Gastrocnemius medialis (tissue), 4 donors: ENCODE results near the gene RPS6KA1. TPM values are rescaled to one million over a fixed set of nuclear protein-coding genes. Genes with fewer than 3 reads are reported as not detected.

Source experiments
- ATAC-seq, 2 donors: fragments of 150-250 bp; one replicate each; pipeline ENCODE4 v1.9.1; 2016
- DNase-seq, 2 donors: peaks; one replicate each; pipeline ENCODE4 v3.0.0-alpha.2; 2019
- H3K27ac ChIP-seq, 4 donors: fragments of 200-600 bp; sonication (generic); 1 replicate in 1 of 4; 2 replicates in 3 of 4; pipeline ENCODE4 v1.5.1; 2016 to 2018; ENCODE audit warnings: mild to moderate bottlenecking in 2 of 4, moderate library complexity in 1 of 4
- H3K27me3 ChIP-seq, 3 donors: fragments of 200-600 bp; sonication (generic) in 2 of 3; 1 replicate in 1 of 3; 2 replicates in 2 of 3; pipeline versions ENCODE4 v1.5.1 to v1.6.0; 2016 to 2019; ENCODE audit warnings: mild to moderate bottlenecking in 1 of 3, moderate library complexity in 1 of 3
- H3K36me3 ChIP-seq, 2 donors: fragments of 200-600 bp; sonication (generic) in 1 of 2; one replicate each; pipeline ENCODE4 v1.5.1; 2017 to 2018
- H3K4me1 ChIP-seq, 2 donors: fragments of 200-600 bp; sonication (generic) in 1 of 2; one replicate each; pipeline ENCODE4 v1.5.1; 2016 to 2017; ENCODE audit warnings: mild to moderate bottlenecking in 2 of 2
- H3K4me3 ChIP-seq, 4 donors: fragments of 200-600 bp; sonication (generic) in 3 of 4; 1 replicate in 1 of 4; 2 replicates in 3 of 4; pipeline ENCODE4 v1.5.1; 2016 to 2019; ENCODE audit warnings: mild to moderate bottlenecking in 2 of 4
- H3K9me3 ChIP-seq, 3 donors: fragments of 200-600 bp; sonication (generic) in 2 of 3; 1 replicate in 1 of 3; 2 replicates in 2 of 3; pipeline ENCODE4 v1.5.1; 2016 to 2019
- CTCF ChIP-seq, 5 experiments: fragments of 450-650 bp in 3 of 5; fragments of 200-600 bp in 2 of 5; sonication (generic) in 2 of 5; IDR thresholded peaks in 4 of 5; conservative IDR thresholded peaks in 1 of 5; 1 replicate in 4 of 5; 2 replicates in 1 of 5; pipeline ENCODE4 v1.5.1; 2016 to 2019; ENCODE audit warnings: antibody characterized with exemption in 5 of 5, mild to moderate bottlenecking in 3 of 5, moderate library complexity in 3 of 5
- POLR2A ChIP-seq, 2 donors: fragments of 450-650 bp; IDR thresholded peaks; one replicate each; pipeline ENCODE4 v1.6.1; 2017; ENCODE audit warnings: antibody characterized with exemption in 2 of 2, mild to moderate bottlenecking in 2 of 2, moderate library complexity in 2 of 2
- in situ Hi-C, 4 donors: fragments of 200-750 bp; cut with MboI; loops; one replicate each; pipeline versions ENCODE4 v1.15.0 to v1.8.0; 2017; ENCODE audit warnings: low sequenced_read_pairs in 4 of 4
- intact Hi-C: fragments of 100-400 bp; cut with DNase I; formaldehyde crosslinking; loops from one replicate; pipeline ENCODE4 v1.15.1; 2023; ENCODE audit warnings: low total_unique reads
- total RNA-seq, 4 donors: library from RNA; depleted of rRNA; stranded (reverse); fragments of >200 nt; gene quantifications; one replicate each; pipeline versions ENCODE4 v1.1.0 to v1.2.3, GENCODE V29; 2016

The RPS6KA1 gene
- total RNA-seq, 4 donors from 2014 or later: 1.5 to 3.5 (median 3.0) TPM

GRCh38 chr1:26537951-26538352 is 8.4 kb downstream of the RPS6KA1 start:
- no peaks in the 10 kb centered on the region for H3K9me3 ChIP-seq
- H3K27ac ChIP-seq: no peak overlapping the region
- TF ChIP-seq POLR2A (IDR thresholded peaks at IDR 0.05): no peak
- peaks cover 0 to 5% of the 10 kb centered on the region in 2 donors for H3K4me1 ChIP-seq
- no peak for ATAC-seq
- no peak overlapping the region for H3K4me3 ChIP-seq
- H3K27me3 ChIP-seq: no peaks in the 10 kb centered on the region
- no peaks in the 10 kb centered on the region for H3K36me3 ChIP-seq
- intact Hi-C loops: no loop called here
- in situ Hi-C loops: no loop called here
- DNase-seq: peak in 1 of 2 donors; percentile 19

GRCh38 chr1:26538480-26539412 is 9.2 kb downstream of the RPS6KA1 start:
- H3K9me3 ChIP-seq: no peaks in the 10 kb centered on the region
- H3K36me3 ChIP-seq: no peaks in the 10 kb centered on the region
- ATAC-seq (no peak), DNase-seq (no peak)
- intact Hi-C loops (no loop called here), in situ Hi-C loops (no loop called here)
- H3K4me3 ChIP-seq: no peak overlapping the region
- H3K27me3 ChIP-seq: no peaks in the 10 kb centered on the region
- H3K27ac ChIP-seq: no peak overlapping the region
- H3K4me1 ChIP-seq: peaks cover 0 to 5% of the 10 kb centered on the region in 2 donors
- TF ChIP-seq POLR2A (IDR thresholded peaks at IDR 0.05) (no peak), CTCF (IDR thresholded peaks at IDR 0.05 in 4 of 5, conservative IDR thresholded peaks at IDR 0.05 in 1 of 5) (peak in 1 of 5 experiments; percentile 29)

GRCh38 chr1:26539722-26540121 is 10.2 kb downstream of the RPS6KA1 start:
- H3K27me3 ChIP-seq: no peaks in the 10 kb centered on the region
- peaks cover 0 to 5% of the 10 kb centered on the region in 2 donors for H3K4me1 ChIP-seq
- no peak overlapping the region for H3K4me3 ChIP-seq
- intact Hi-C loops: no loop called here
- H3K9me3 ChIP-seq: no peaks in the 10 kb centered on the region
- ATAC-seq: no peak
- no peaks in the 10 kb centered on the region for H3K36me3 ChIP-seq
- H3K27ac ChIP-seq: no peak overlapping the region
- no peak for DNase-seq
- no peak for TF ChIP-seq CTCF (IDR thresholded peaks at IDR 0.05 in 4 of 5, conservative IDR thresholded peaks at IDR 0.05 in 1 of 5)
- TF ChIP-seq POLR2A (IDR thresholded peaks at IDR 0.05): no peak
- in situ Hi-C loops: no loop called here

GRCh38 chr1:26540351-26540750 is 10.8 kb downstream of the RPS6KA1 start:
- Histone ChIP-seq H3K4me3 (no peak overlapping the region), H3K27me3 (no peaks in the 10 kb centered on the region), H3K9me3 (no peaks in the 10 kb centered on the region), H3K27ac (no peak overlapping the region), H3K4me1 (peaks cover 0 to 5% of the 10 kb centered on the region in 2 donors), H3K36me3 (no peaks in the 10 kb centered on the region)
- in situ Hi-C loops (no loop called here), intact Hi-C loops (no loop called here)
- ATAC-seq: no peak
- no peak for DNase-seq
- TF ChIP-seq CTCF (IDR thresholded peaks at IDR 0.05 in 4 of 5, conservative IDR thresholded peaks at IDR 0.05 in 1 of 5) (no peak), POLR2A (IDR thresholded peaks at IDR 0.05) (no peak)

GRCh38 chr1:26541431-26541815 is 11.9 kb downstream of the RPS6KA1 start:
- intact Hi-C loops: no loop called here
- ATAC-seq: no peak

More at GRCh38 chr1:26541431-26541815, 11.9 kb downstream of the RPS6KA1 start:
- Histone ChIP-seq H3K27ac (peak overlapping the region in 1 of 4 donors; percentile 46), H3K9me3 (no peaks in the 10 kb centered on the region), H3K4me3 (no peak overlapping the region), H3K27me3 (no peaks in the 10 kb centered on the region), H3K36me3 (no peaks in the 10 kb centered on the region), H3K4me1 (peaks cover 0 to 5% of the 10 kb centered on the region in 2 donors)
- TF ChIP-seq POLR2A (IDR thresholded peaks at IDR 0.05) (no peak), CTCF (IDR thresholded peaks at IDR 0.05 in 4 of 5, conservative IDR thresholded peaks at IDR 0.05 in 1 of 5) (no peak)
- DNase-seq: no peak
- in situ Hi-C loops: no loop called here
